HepG2 (cell line): Measurements from ENCODE around the gene ISG20L2. TPM values are rescaled to one million over a fixed set of nuclear protein-coding genes. Genes with fewer than 3 reads are reported as not detected.

Experiments
- BATF2 ChIP-seq: sonication (generic); formaldehyde crosslinking; IDR thresholded peaks from 2 replicates; pipeline ENCODE4 v1.8.0; 2022; ENCODE audit warnings: mild to moderate bottlenecking, missing genetic modification reagents, moderate library complexity
- PHF8 ChIP-seq: sonication (generic); formaldehyde crosslinking; IDR thresholded peaks from 2 replicates; pipeline ENCODE4 v1.5.0; 2020; ENCODE audit warnings: missing genetic modification reagents
- PRPF4 ChIP-seq: fragments of 200-400 bp; formaldehyde crosslinking; IDR thresholded peaks from 2 replicates; pipeline ENCODE4 v1.6.1; 2016; ENCODE audit warnings: low read length, low read depth; ENCODE audit not compliant: poor library complexity, severe bottlenecking
- RXRA ChIP-seq: sonication (generic); formaldehyde crosslinking; IDR thresholded peaks from 2 replicates; pipeline ENCODE4 v1.5.1; 2020; ENCODE audit warnings: missing genetic modification reagents
- SAP130 ChIP-seq: IDR thresholded peaks from 2 replicates; pipeline ENCODE4 v1.6.1; 2016; ENCODE audit warnings: low read depth
- SIN3A ChIP-seq: IDR thresholded peaks from 2 replicates; pipeline ENCODE4 v1.6.1; 2011; ENCODE audit warnings: low read depth, mild to moderate bottlenecking, control low read depth, low read length, borderline replicate concordance
- TCF12 ChIP-seq, 2 experiments: fragments of 450-650 bp in 1 of 2; sonication (generic) in 1 of 2; formaldehyde crosslinking in 1 of 2; IDR thresholded peaks; 2 replicates each; pipeline versions ENCODE4 v1.6.1 to v1.8.0; 2017 to 2022; ENCODE audit warnings: antibody characterized with exemption in 1 of 2, mild to moderate bottlenecking in 1 of 2, missing genetic modification reagents in 1 of 2, moderate library complexity in 1 of 2
- YEATS4 ChIP-seq: sonication (generic); formaldehyde crosslinking; IDR thresholded peaks from 2 replicates; pipeline ENCODE4 v1.4.0; 2020; ENCODE audit warnings: missing genetic modification reagents, borderline replicate concordance
- ZC3H4 ChIP-seq: sonication (generic); formaldehyde crosslinking; IDR thresholded peaks from 2 replicates; pipeline ENCODE4 v1.4.0; 2020; ENCODE audit warnings: missing genetic modification reagents, borderline replicate concordance
- ZNF17 ChIP-seq: sonication (generic); formaldehyde crosslinking; IDR thresholded peaks from 2 replicates; pipeline ENCODE4 v1.5.0; 2020; ENCODE audit warnings: mild to moderate bottlenecking, missing genetic modification reagents
- ZNF318 ChIP-seq: sonication (generic); formaldehyde crosslinking; IDR thresholded peaks from 2 replicates; pipeline ENCODE4 v1.4.0; 2020; ENCODE audit warnings: mild to moderate bottlenecking, missing genetic modification reagents
- ZNF574 ChIP-seq: sonication (generic); formaldehyde crosslinking; IDR thresholded peaks from 2 replicates; pipeline ENCODE4 v1.4.0; 2020; ENCODE audit warnings: missing genetic modification reagents
- polyA plus RNA-seq, 8 experiments: library from polyadenylated mRNA; depleted of rRNA in 3 of 8; stranded (reverse) in 7 of 8; unstranded in 1 of 8; fragments of >200 nt; fragmentation: Illumina TruSeq in 4 of 8; extraction: Trizol in 4 of 8; gene quantifications; 2 replicates each; pipeline versions ENCODE4 v1.2.1 to v1.2.3, GENCODE V29; 2011 to 2016; ENCODE audit warnings: low read depth in 4 of 8, missing spikeins in 1 of 8, mixed read lengths in 1 of 8; ENCODE audit not compliant: insufficient read depth in 1 of 8
- total RNA-seq, 5 experiments: library from RNA; depleted of rRNA; stranded (reverse); fragments of >200 nt; fragmentation: Illumina TruSeq; extraction: Trizol; gene quantifications; 2 replicates each; pipeline ENCODE4 v1.2.3, GENCODE V29; 2016; ENCODE audit warnings: low read depth in 1 of 5

ISG20L2 gene
- total and polyA plus RNA-seq, 2 of the 13 experiments (the other 11 are each of a cell fraction or from before 2014, with no cell fraction given): 19.8 to 21.3 TPM

GRCh38 chr1:156746728-156747631, 18.4 kb upstream of the ISG20L2 start (continued):
- TF ChIP-seq ZNF318 (CRISPR knock-in tag) (no peak), RXRA (CRISPR knock-in tag) (peak; percentile 46; the same call in 1 of the 2 replicates), PRPF4 (peak; percentile 24), PHF8 (CRISPR knock-in tag) (peak; percentile 66; the same call in 1 of the 2 replicates), SAP130 (CRISPR knock-in tag) (peak; percentile 77), TCF12 (IDR thresholded peaks at IDR 0.05) (no peak), TCF12 (CRISPR knock-in tag; IDR thresholded peaks at IDR 0.05) (no peak), ZC3H4 (peak; percentile 78; the same call in 1 of the 2 replicates), ZNF17 (CRISPR knock-in tag) (no peak), ZNF574 (CRISPR knock-in tag) (peak; percentile 68; the same call in 1 of the 2 replicates), YEATS4 (peak; percentile 74; the same call in 1 of the 2 replicates), BATF2 (CRISPR knock-in tag) (no peak), SIN3A (peak; percentile 78; the same call in 1 of the 2 replicates)
